ENCODE results near the gene CPEB3.
"Not testable (repeated sequence)": the region's sequence is repeated elsewhere in the genome, so short reads cannot be mapped to it uniquely, and the experiment has no call there.

The CPEB3 gene

GRCh38 chr10:92094960-92095359 lies 195.9 kb downstream of the CPEB3 start:
- DNase-seq (ENCODE audit: low read depth), result no peak

- DNase-seq (ENCODE audit: low read depth), result no peak
These were observed 198.9 kb downstream of the CPEB3 start for GRCh38 chr10:92091965-92092364.

GRCh38 chr10:92087750-92088395 lies 203.0 kb downstream of the CPEB3 start:
- peak; percentile 70 for DNase-seq (ENCODE audit: low read depth)

DNA sequence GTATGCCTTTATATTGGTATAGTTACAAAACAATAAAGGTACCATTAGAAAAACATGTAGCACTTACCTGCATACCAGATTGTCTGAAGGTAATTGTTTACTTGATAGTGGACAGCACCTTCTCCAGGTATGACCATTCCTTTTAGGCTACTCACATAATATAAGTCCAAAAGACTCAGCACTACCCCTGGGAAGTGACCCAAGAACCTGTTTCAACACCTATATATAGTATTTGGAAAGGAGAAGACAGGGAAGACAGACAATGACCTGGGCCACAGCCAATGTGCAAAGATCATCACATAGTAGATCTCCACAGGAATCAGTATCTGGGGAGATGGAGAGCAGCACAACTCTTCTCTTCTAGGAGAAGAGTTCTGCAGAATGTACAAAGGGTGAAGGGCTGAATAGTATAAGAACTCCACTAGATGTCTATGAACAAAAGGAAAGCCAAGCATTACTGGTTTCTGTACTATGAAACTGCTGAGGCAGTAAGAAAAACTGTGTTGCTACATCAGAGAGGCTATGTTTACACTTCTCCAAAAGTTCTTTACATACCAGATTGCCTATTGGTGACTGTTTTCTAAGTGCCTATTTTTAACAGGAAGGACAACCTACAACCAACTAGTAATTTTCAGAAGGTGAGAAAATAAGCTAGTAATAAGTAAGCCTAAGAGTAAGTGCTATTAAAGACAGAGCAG lies 208.1 kb downstream of the CPEB3 start:
- DNase-seq (ENCODE audit: low read depth), result peak; percentile 13

- peak; percentile 51 for DNase-seq (ENCODE audit: low read depth)
These were observed 209.2 kb downstream of the CPEB3 start for GRCh38 chr10:92081641-92082040.

DNA sequence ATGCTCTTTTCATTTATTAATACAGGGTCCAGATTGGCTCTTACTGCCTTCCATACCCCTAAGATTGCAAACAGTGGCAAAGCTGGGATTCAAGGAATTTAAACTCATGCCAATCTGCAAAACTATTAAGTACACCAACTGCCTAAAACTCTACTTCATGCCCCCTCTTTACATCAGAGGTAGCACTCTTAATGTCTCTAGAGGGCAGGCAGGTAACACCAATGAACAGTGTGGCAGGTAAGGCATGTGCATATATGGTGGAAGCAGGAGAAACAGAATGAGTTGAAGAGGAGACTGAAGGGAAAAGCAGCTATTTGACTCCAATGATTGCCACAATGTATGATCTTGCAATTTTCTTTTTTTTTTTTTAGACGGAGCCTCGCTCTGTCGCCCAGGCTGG lies 210.6 kb downstream of the CPEB3 start:
- DNase-seq (ENCODE audit: low read depth), result no peak

GRCh38 chr10:92079003-92079402 lies 211.9 kb downstream of the CPEB3 start:
- DNase-seq (ENCODE audit: low read depth), result no peak

DNA sequence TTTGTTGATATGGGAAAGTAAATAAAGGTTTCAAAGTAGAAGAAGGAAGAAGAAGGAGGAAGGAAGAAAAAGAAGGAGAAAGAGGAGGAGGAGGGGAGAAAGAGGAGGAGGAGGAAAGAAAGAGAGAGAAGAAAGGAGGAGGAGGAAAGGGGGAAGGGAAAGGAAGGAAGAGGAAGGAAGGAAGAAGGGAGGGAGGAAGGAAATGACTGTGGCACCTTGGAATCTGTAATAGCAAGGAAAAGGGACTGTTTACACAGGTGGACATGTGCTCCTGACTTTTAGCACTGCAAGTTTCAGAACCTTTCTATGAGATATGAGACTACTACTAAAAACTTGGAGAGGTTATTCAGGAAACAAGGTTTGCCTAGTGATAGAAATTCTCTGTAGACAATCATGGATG lies 214.2 kb downstream of the CPEB3 start:
- DNase-seq (ENCODE audit: low read depth), result no peak

GRCh38 chr10:92075829-92076228 lies 215.0 kb downstream of the CPEB3 start:
- DNase-seq (ENCODE audit: low read depth), result no peak

DNA sequence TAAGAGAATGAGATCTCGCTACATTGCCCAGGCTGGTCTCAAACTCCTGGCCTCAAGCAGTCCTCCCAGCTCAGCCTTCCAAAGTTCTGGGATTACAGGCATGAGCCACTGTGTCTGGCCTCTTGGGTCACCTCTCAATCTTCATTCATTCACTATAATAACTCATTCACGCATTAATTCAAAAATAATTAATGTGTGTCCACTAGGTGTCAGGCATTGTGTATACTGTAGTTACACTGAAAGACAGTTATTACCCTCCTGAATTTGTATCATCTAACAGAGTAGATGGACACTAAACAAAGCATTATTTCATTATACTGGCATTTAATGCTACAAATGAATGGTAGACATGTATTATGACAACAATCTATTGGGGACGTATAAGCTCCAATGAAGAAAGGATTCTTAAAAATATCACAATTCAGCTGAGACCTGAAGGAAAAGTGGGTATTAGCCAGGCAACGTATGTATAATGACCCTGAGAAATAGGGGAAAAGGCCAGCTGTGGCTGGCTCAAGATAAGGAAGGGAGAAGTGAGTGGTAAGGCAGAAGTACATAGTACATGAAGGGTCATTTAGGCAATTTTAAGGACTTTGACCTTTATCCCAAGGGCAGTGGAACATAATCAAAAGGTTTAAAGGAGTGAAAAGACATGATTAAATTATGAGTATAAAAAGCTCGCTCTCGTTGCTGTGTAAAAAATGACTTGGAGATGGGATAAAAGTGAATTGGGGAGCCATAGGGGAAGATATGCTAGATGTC lies 216.6 kb downstream of the CPEB3 start:
- DNase-seq (ENCODE audit: low read depth), result no peak

GRCh38 chr10:92068900-92069299 lies 222.0 kb downstream of the CPEB3 start:
- no peak for DNase-seq (ENCODE audit: low read depth)

DNA sequence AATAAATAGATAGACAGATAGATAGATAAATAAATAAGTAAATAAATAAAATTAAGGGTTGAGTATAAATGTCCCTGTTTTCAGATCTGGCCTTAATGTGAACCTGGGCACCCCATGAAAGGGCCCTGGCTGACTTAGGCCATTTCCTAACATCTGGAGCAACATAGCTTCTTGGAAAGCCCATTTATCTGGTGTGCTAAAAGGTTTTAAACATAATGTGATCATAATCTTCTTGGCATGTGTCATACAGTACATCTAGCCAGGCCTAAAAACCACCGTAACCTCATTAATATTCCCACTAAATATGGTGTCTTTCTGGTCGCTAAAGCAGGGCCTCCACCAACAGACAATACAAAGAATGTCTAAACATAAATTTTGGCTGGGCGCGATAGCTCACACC lies 224.5 kb downstream of the CPEB3 start:
- DNase-seq (ENCODE audit: low read depth), result no peak

DNA sequence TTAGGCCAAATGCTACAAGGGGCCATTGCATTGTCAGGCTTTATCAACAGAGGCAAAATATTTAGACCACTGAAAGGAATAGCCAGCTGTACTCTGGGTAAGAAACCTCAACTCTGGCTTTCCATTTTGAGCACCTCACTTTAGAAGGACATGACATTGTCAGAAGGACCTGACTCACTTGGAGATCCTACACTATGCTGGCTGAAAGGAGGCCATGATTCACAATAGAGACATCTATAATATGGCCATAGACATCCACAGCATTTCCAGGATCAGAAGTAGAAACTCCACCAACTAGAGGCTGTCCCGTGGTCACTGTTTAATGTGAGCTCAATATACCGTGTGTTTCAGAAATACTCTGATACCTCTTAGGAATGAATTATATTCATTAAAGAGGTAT lies 226.4 kb downstream of the CPEB3 start:
- DNase-seq (ENCODE audit: low read depth), result no peak

- DNase-seq (ENCODE audit: low read depth), result no peak
These were observed 228.6 kb downstream of the CPEB3 start for GRCh38 chr10:92062273-92062672.

DNA sequence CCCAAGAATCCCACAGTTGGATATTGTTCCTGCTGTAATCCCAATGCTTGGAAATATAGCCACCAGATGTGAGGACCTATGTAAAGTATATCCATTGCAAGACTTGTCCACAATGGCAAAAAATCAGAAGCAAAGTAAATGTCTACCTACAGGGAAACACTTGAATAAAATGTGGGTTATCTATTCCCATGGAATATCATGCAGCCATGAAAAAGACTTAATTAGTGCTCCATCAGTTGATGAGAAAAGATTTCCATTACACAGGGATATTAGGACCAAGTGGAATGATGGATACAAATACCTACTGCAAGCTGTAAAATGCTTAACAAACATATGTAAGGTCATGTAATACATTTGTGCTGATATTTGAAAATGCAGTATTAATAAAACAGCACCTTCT lies 236.1 kb downstream of the CPEB3 start:
- no peak for DNase-seq (ENCODE audit: low read depth)

DNA sequence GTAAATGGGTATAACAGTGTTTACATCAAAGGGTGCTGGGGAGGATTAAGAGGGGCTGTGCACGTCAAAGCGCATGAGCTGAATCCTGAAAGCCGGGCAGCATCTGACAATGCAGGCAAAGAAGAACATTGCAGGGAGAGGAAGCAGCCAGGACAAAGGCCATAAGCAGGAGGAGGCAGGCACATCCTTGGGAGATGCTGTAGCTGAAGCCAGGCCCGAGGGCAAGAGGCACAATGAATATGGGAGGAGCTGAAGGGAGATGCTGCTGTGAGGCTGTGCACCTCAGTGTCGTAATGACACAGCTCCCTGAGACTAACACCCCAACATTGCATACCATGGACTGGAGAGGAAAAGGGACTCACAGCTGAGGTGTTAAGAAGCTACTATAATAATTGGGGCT lies 238.1 kb downstream of the CPEB3 start:
- DNase-seq (ENCODE audit: low read depth), result no peak

GRCh38 chr10:92052088-92052487 lies 238.8 kb downstream of the CPEB3 start:
- DNase-seq (ENCODE audit: low read depth), result no peak

GRCh38 chr10:92047215-92047614 lies 243.7 kb downstream of the CPEB3 start:
- DNase-seq (ENCODE audit: low read depth), result no peak

GRCh38 chr10:92045641-92046106 lies 245.2 kb downstream of the CPEB3 start:
- no peak for DNase-seq (ENCODE audit: low read depth)

GRCh38 chr10:92042541-92042940 lies 248.3 kb downstream of the CPEB3 start:
- DNase-seq (ENCODE audit: low read depth), result no peak

DNA sequence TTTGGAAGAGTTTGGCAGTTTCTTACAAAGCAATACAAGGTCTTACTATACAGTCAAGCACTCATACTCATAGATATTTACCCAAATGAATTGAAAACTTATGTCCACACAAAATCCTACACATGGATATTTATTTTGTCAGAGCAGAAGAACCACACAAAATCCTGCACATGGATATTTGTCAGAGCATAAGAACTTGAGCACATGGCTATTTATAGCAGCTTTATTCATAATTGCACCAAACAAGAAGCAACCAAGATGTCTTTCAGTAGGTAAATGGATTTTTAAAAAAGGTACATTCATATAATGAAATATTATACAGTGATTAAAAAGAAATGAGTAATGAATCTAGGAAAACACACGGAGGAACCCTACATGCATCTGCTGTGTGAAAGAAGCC lies 251.9 kb downstream of the CPEB3 start:
- no peak for DNase-seq (ENCODE audit: low read depth)

GRCh38 chr10:92033070-92033469 lies 257.8 kb downstream of the CPEB3 start:
- DNase-seq (ENCODE audit: low read depth), result not testable (repeated sequence)

- DNase-seq (ENCODE audit: low read depth), result no peak
These were observed 259.3 kb downstream of the CPEB3 start for GRCh38 chr10:92031580-92031979.

All from fibroblast of gingiva (primary cell).